ENCODE data around the gene C10orf53. TPM values are rescaled to one million over a fixed set of nuclear protein-coding genes. Genes with fewer than 3 reads are reported as not detected.

C10orf53 gene
- total RNA-seq, 1 donor from 2014 or later, result not detected

- no peak overlapping the region for H3K4me3 ChIP-seq (ENCODE audit: low read depth, low read length)
- no peaks in the 10 kb centered on the region for H3K36me3 ChIP-seq (ENCODE audit: control insufficient read depth, insufficient read depth, low read length)
- H3K27me3 ChIP-seq (ENCODE audit: control insufficient read depth, insufficient read depth, low read length), result no peaks in the 10 kb centered on the region
- DNase-seq (ENCODE audit: low read depth) (no peak), FAIRE-seq (no peak)
- TF ChIP-seq CTCF (IDR thresholded peaks at IDR 0.05; ENCODE audit: insufficient read depth, low read length, severe bottlenecking), result no peak
Observed at GRCh38 chr10:49651039-49651835, 28.2 kb upstream of the C10orf53 start.

GRCh38 chr10:49651917-49652316, 27.5 kb upstream of the C10orf53 start:
- FAIRE-seq, result no peak

GRCh38 chr10:49652421-49653272, 26.8 kb upstream of the C10orf53 start:
- no peaks in the 10 kb centered on the region for H3K36me3 ChIP-seq (ENCODE audit: control insufficient read depth, insufficient read depth, low read length)
- H3K4me3 ChIP-seq (ENCODE audit: low read depth, low read length), result no peak overlapping the region
- FAIRE-seq (no peak), DNase-seq (ENCODE audit: low read depth) (no peak)
- TF ChIP-seq CTCF (IDR thresholded peaks at IDR 0.05; ENCODE audit: insufficient read depth, low read length, severe bottlenecking), result no peak
- no peaks in the 10 kb centered on the region for H3K27me3 ChIP-seq (ENCODE audit: control insufficient read depth, insufficient read depth, low read length)

More at GRCh38 chr10:49651917-49652316, 27.5 kb upstream of the C10orf53 start:
- DNase-seq (ENCODE audit: low read depth), result no peak
- no peak for TF ChIP-seq CTCF (IDR thresholded peaks at IDR 0.05; ENCODE audit: insufficient read depth, low read length, severe bottlenecking)
- no peak overlapping the region for H3K4me3 ChIP-seq (ENCODE audit: low read depth, low read length)
- H3K36me3 ChIP-seq (ENCODE audit: control insufficient read depth, insufficient read depth, low read length), result no peaks in the 10 kb centered on the region
- H3K27me3 ChIP-seq (ENCODE audit: control insufficient read depth, insufficient read depth, low read length), result no peaks in the 10 kb centered on the region

GRCh38 chr10:49653273-49653929, 26.1 kb upstream of the C10orf53 start:
- Histone ChIP-seq H3K4me3 (ENCODE audit: low read depth, low read length) (no peak overlapping the region), H3K36me3 (ENCODE audit: control insufficient read depth, insufficient read depth, low read length) (no peaks in the 10 kb centered on the region), H3K27me3 (ENCODE audit: control insufficient read depth, insufficient read depth, low read length) (no peaks in the 10 kb centered on the region)
- FAIRE-seq (no peak), DNase-seq (ENCODE audit: low read depth) (no peak)
- no peak for TF ChIP-seq CTCF (IDR thresholded peaks at IDR 0.05; ENCODE audit: insufficient read depth, low read length, severe bottlenecking)

GRCh38 chr10:49654036-49654693, 25.3 kb upstream of the C10orf53 start:
- Histone ChIP-seq H3K36me3 (ENCODE audit: control insufficient read depth, insufficient read depth, low read length) (no peaks in the 10 kb centered on the region), H3K27me3 (ENCODE audit: control insufficient read depth, insufficient read depth, low read length) (no peaks in the 10 kb centered on the region), H3K4me3 (ENCODE audit: low read depth, low read length) (no peak overlapping the region)
- no peak for TF ChIP-seq CTCF (IDR thresholded peaks at IDR 0.05; ENCODE audit: insufficient read depth, low read length, severe bottlenecking)
- no peak for DNase-seq (ENCODE audit: low read depth)
- peak; percentile 7 for FAIRE-seq

Data from bronchial epithelial cell (primary cell).